GM23338 (cell line): ENCODE results near the gene VRK1. TPM values are rescaled to one million over a fixed set of nuclear protein-coding genes. Genes with fewer than 3 reads are reported as not detected.

Source experiments
- ATAC-seq: fragments of 200-7000 bp; cut with Tn5 transposase; 3 replicates; pipeline ENCODE4 v1.9.1; 2020
- DNase-seq: peaks from one replicate; pipeline ENCODE4 v3.0.0-alpha.2; 2015; ENCODE audit warnings: low spot score
- H2AFZ ChIP-seq: fragments of 200-600 bp; sonication (generic); 2 replicates; pipeline ENCODE4 v1.8.0; 2016; ENCODE audit warnings: antibody characterized with exemption, mild to moderate bottlenecking, moderate library complexity
- H3F3A ChIP-seq: fragments of 200-600 bp; sonication (generic); replicated peaks from 2 replicates; pipeline ENCODE4 v1.8.0; 2017; ENCODE audit warnings: antibody characterized with exemption, mixed run types, low read depth
- H3K27ac ChIP-seq: fragments of 200-600 bp; sonication (generic); 2 replicates; pipeline ENCODE4 v1.6.1; 2016; ENCODE audit warnings: low read depth
- H3K27me3 ChIP-seq: fragments of 200-600 bp; sonication (generic); 2 replicates; pipeline ENCODE4 v1.8.0; 2016; ENCODE audit warnings: mild to moderate bottlenecking, mixed run types, moderate library complexity; ENCODE audit not compliant: insufficient read depth
- H3K36me3 ChIP-seq: fragments of 200-600 bp; sonication (generic); 2 replicates; pipeline ENCODE4 v1.8.0; 2016; ENCODE audit warnings: mild to moderate bottlenecking; ENCODE audit not compliant: insufficient read depth
- H3K4me1 ChIP-seq: fragments of 200-600 bp; sonication (generic); 2 replicates; pipeline ENCODE4 v1.8.0; 2016; ENCODE audit warnings: mild to moderate bottlenecking, moderate library complexity; ENCODE audit not compliant: insufficient read depth
- H3K4me2 ChIP-seq: fragments of 200-600 bp; sonication (generic); 2 replicates; pipeline ENCODE4 v1.7.1; 2017; ENCODE audit warnings: mixed run types
- H3K4me3 ChIP-seq: fragments of 200-600 bp; sonication (generic); 2 replicates; pipeline ENCODE4 v1.6.1; 2016; ENCODE audit warnings: mixed run types
- H3K79me2 ChIP-seq: fragments of 200-600 bp; sonication (generic); replicated peaks from 2 replicates; pipeline ENCODE4 v1.8.0; 2017; ENCODE audit warnings: mild to moderate bottlenecking; ENCODE audit not compliant: insufficient read depth
- H3K9me2 ChIP-seq: fragments of 200-600 bp; sonication (generic); 2 replicates; pipeline ENCODE4 v1.8.0; 2017; ENCODE audit not compliant: insufficient read depth
- H4K20me1 ChIP-seq: fragments of 200-600 bp; sonication (generic); replicated peaks from 2 replicates; pipeline ENCODE4 v1.8.0; 2017; ENCODE audit warnings: mild to moderate bottlenecking; ENCODE audit not compliant: insufficient read depth
- H3K27ac Mint-ChIP-seq: 2 replicates; pipeline ENCODE4 v1.8.0; 2020; ENCODE audit warnings: inconsistent platforms, mild to moderate bottlenecking, moderate library complexity, mixed read lengths
- H3K27me3 Mint-ChIP-seq: 3 replicates; pipeline ENCODE4 v1.8.0; 2022; ENCODE audit warnings: low read depth, mild to moderate bottlenecking, moderate library complexity, mixed read lengths, inconsistent platforms; ENCODE audit not compliant: insufficient read depth, poor library complexity
- H3K36me3 Mint-ChIP-seq: 3 replicates; pipeline ENCODE4 v1.8.0; 2021; ENCODE audit warnings: low read depth, mild to moderate bottlenecking, inconsistent platforms, moderate library complexity, mixed read lengths
- H3K4me1 Mint-ChIP-seq: 3 replicates; pipeline ENCODE4 v1.8.0; 2020; ENCODE audit warnings: mild to moderate bottlenecking, inconsistent platforms, mixed read lengths
- H3K4me3 Mint-ChIP-seq: 3 replicates; pipeline ENCODE4 v1.8.0; 2021; ENCODE audit warnings: moderate library complexity, mild to moderate bottlenecking, inconsistent platforms, mixed read lengths
- H3K9me3 Mint-ChIP-seq: 3 replicates; pipeline ENCODE4 v1.8.0; 2020; ENCODE audit warnings: moderate library complexity, mild to moderate bottlenecking, inconsistent platforms, mixed read lengths
- CREB1 ChIP-seq: fragments of 250-450 bp; sonication (Bioruptor Pico); IDR thresholded peaks from 2 replicates; pipeline ENCODE4 v1.5.0; 2020; ENCODE audit warnings: low read depth, mild to moderate bottlenecking, moderate library complexity
- CTCF ChIP-seq, 2 experiments: fragments of 200-600 bp in 1 of 2; sonication (generic) in 1 of 2; conservative IDR thresholded peaks; 2 replicates each; pipeline versions ENCODE4 v1.5.1 to v1.6.1; 2016 to 2017; ENCODE audit warnings: antibody characterized with exemption in 2 of 2, low read depth in 2 of 2, mild to moderate bottlenecking in 2 of 2, moderate library complexity in 1 of 2
- EZH2 ChIP-seq: fragments of 200-600 bp; sonication (generic); IDR thresholded peaks from one replicate; pipeline ENCODE4 v1.8.0; 2017; ENCODE audit warnings: antibody characterized with exemption, mild to moderate bottlenecking, low read depth; ENCODE audit not compliant: unreplicated experiment
- JUNB ChIP-seq: IDR thresholded peaks from one replicate; pipeline ENCODE4 v1.6.1; 2016; ENCODE audit warnings: antibody characterized with exemption; ENCODE audit not compliant: unreplicated experiment
- POLR2AphosphoS5 ChIP-seq: IDR thresholded peaks from 2 replicates; pipeline ENCODE4 v1.6.1; 2016; ENCODE audit warnings: antibody characterized with exemption, low read depth
- STAT1 ChIP-seq: IDR thresholded peaks from one replicate; pipeline ENCODE4 v1.6.1; 2016; ENCODE audit warnings: antibody characterized with exemption; ENCODE audit not compliant: unreplicated experiment
- ZNF114 ChIP-seq: fragments of 250-450 bp; sonication (Bioruptor Pico); IDR thresholded peaks from 2 replicates; pipeline ENCODE4 v1.5.0; 2020; ENCODE audit warnings: mild to moderate bottlenecking, moderate library complexity
- polyA plus RNA-seq: library from polyadenylated mRNA; unstranded; fragments of >200 nt; fragmentation: Nextera tagmentation; extraction: Ambion mirVana; gene quantifications from 2 replicates; pipeline ENCODE4 v1.2.1, GENCODE V29; 2016
- total RNA-seq: library from RNA; depleted of rRNA; stranded (reverse); fragments of >200 nt; shearing (Covaris generic); gene quantifications from 2 replicates; pipeline ENCODE4 v1.2.3, GENCODE V29; 2014
- TF ChIP-seq, protein P1 (sequence below): IDR thresholded peaks from one replicate; pipeline ENCODE4 v1.6.1; 2018; ENCODE audit warnings: antibody characterized with exemption; ENCODE audit not compliant: unreplicated experiment
- TF ChIP-seq, protein P2 (sequence below): IDR thresholded peaks from 2 replicates; pipeline ENCODE4 v1.6.1; 2016; ENCODE audit warnings: antibody characterized with exemption

The VRK1 gene
- total and polyA plus RNA-seq, 2 experiments from 2014 or later, result 83.8 to 119 TPM

- TF ChIP-seq CREB1 (CRISPR knock-in tag) (no peak), STAT1 (no peak), POLR2AphosphoS5 (no peak), EZH2 (no peak), JUNB (no peak)
- TF ChIP-seq, protein P1, sequence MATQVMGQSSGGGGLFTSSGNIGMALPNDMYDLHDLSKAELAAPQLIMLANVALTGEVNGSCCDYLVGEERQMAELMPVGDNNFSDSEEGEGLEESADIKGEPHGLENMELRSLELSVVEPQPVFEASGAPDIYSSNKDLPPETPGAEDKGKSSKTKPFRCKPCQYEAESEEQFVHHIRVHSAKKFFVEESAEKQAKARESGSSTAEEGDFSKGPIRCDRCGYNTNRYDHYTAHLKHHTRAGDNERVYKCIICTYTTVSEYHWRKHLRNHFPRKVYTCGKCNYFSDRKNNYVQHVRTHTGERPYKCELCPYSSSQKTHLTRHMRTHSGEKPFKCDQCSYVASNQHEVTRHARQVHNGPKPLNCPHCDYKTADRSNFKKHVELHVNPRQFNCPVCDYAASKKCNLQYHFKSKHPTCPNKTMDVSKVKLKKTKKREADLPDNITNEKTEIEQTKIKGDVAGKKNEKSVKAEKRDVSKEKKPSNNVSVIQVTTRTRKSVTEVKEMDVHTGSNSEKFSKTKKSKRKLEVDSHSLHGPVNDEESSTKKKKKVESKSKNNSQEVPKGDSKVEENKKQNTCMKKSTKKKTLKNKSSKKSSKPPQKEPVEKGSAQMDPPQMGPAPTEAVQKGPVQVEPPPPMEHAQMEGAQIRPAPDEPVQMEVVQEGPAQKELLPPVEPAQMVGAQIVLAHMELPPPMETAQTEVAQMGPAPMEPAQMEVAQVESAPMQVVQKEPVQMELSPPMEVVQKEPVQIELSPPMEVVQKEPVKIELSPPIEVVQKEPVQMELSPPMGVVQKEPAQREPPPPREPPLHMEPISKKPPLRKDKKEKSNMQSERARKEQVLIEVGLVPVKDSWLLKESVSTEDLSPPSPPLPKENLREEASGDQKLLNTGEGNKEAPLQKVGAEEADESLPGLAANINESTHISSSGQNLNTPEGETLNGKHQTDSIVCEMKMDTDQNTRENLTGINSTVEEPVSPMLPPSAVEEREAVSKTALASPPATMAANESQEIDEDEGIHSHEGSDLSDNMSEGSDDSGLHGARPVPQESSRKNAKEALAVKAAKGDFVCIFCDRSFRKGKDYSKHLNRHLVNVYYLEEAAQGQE, result no peak
Observed at GRCh38 chr14:96843137-96843536, 46.0 kb downstream of the VRK1 start (continued).

DNA sequence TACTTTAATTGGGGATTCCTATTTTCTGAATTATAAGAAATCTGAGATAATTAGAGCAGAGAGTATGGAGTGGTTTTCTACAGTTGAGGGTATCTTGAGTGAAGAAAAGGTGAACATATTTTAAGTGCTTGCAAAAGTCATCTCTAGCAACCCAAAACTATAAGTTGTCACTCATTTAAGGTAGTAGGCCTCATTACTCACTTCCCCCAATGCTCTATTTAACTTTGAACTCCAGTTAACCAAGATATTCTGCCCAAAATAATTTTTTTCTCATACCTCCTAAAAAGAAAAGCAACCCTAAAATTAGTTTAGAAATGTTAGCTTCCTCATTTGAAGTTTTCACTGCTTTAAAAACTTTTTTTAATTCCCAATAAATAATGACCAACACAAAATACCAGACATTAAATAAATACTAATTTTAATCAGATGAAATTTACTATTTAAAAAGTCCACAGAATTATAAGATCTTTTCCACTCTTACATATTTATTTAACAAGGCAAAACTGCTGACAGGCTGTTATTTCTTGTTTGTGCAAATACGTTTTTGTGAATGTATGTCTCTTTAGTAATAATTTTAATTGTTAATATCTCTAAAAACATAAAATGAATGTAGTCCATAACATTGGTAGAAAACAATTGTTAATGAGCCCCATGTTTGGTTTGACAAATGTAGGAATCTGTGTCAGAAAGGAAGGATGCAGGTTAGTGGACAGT, 47.8 kb downstream of the VRK1 start:
- Histone ChIP-seq H3K4me1 (no peaks in the 10 kb centered on the region), H3K4me3 (no peak overlapping the region), H3K9me2 (no peaks in the 10 kb centered on the region), H4K20me1 (no peaks in the 10 kb centered on the region; the same call in 1 of the 2 replicates), H3K4me2 (no peak overlapping the region), H3K27me3 (no peaks in the 10 kb centered on the region), H3K36me3 (peaks cover 8% of the 10 kb centered on the region; the same call in 1 of the 2 replicates), H3F3A (no peaks in the 10 kb centered on the region), H3K79me2 (peaks cover 19% of the 10 kb centered on the region), H2AFZ (no peak overlapping the region), H3K27ac (no peak overlapping the region)
- H3K9me3 Mint-ChIP-seq, result no peaks in the 10 kb centered on the region
- no peak overlapping the region for H3K27ac Mint-ChIP-seq
- peaks cover 21% of the 10 kb centered on the region for H3K36me3 Mint-ChIP-seq
- TF ChIP-seq STAT1 (no peak), POLR2AphosphoS5 (no peak), JUNB (no peak)
- no peak for DNase-seq
- no peak overlapping the region for H3K4me3 Mint-ChIP-seq
- no peak for ATAC-seq
- no peaks in the 10 kb centered on the region for H3K4me1 Mint-ChIP-seq
- no peaks in the 10 kb centered on the region for H3K27me3 Mint-ChIP-seq

GRCh38 chr14:96847451-96847850, 50.3 kb downstream of the VRK1 start:
- no peak overlapping the region for H3K4me3 ChIP-seq
- peaks cover 14% of the 10 kb centered on the region for H3K36me3 Mint-ChIP-seq
- peaks cover 8% of the 10 kb centered on the region; the same call in 1 of the 2 replicates for H3K36me3 ChIP-seq
- no peaks in the 10 kb centered on the region for H3K9me2 ChIP-seq
- no peaks in the 10 kb centered on the region for H3K4me1 Mint-ChIP-seq
- DNase-seq, result no peak
- H3K79me2 ChIP-seq, result 0 out of 2 replicates have a peak, but pooled peaks cover 6% of the 10 kb centered on the region
- TF ChIP-seq ZNF114, result no peak
- TF ChIP-seq CTCF (conservative IDR thresholded peaks at IDR 0.05; ENCODE audit: low read depth in 2 of 2), result no peak
- TF ChIP-seq EZH2, result no peak
- TF ChIP-seq, protein P2, sequence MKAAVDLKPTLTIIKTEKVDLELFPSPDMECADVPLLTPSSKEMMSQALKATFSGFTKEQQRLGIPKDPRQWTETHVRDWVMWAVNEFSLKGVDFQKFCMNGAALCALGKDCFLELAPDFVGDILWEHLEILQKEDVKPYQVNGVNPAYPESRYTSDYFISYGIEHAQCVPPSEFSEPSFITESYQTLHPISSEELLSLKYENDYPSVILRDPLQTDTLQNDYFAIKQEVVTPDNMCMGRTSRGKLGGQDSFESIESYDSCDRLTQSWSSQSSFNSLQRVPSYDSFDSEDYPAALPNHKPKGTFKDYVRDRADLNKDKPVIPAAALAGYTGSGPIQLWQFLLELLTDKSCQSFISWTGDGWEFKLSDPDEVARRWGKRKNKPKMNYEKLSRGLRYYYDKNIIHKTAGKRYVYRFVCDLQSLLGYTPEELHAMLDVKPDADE, result no peak
- H3F3A ChIP-seq, result no peaks in the 10 kb centered on the region
- H3K4me1 ChIP-seq, result no peaks in the 10 kb centered on the region
- no peak overlapping the region for H3K27ac ChIP-seq
- no peaks in the 10 kb centered on the region for H3K27me3 ChIP-seq
- ATAC-seq, result no peak
- no peak overlapping the region for H3K4me3 Mint-ChIP-seq
- no peaks in the 10 kb centered on the region for H3K27me3 Mint-ChIP-seq
- H4K20me1 ChIP-seq, result no peaks in the 10 kb centered on the region
- H3K4me2 ChIP-seq, result no peak overlapping the region
- H3K9me3 Mint-ChIP-seq, result no peaks in the 10 kb centered on the region
- no peak overlapping the region for H2AFZ ChIP-seq
- H3K27ac Mint-ChIP-seq, result no peak overlapping the region
